ENCODE results near the gene SERPINA12.

DNA sequence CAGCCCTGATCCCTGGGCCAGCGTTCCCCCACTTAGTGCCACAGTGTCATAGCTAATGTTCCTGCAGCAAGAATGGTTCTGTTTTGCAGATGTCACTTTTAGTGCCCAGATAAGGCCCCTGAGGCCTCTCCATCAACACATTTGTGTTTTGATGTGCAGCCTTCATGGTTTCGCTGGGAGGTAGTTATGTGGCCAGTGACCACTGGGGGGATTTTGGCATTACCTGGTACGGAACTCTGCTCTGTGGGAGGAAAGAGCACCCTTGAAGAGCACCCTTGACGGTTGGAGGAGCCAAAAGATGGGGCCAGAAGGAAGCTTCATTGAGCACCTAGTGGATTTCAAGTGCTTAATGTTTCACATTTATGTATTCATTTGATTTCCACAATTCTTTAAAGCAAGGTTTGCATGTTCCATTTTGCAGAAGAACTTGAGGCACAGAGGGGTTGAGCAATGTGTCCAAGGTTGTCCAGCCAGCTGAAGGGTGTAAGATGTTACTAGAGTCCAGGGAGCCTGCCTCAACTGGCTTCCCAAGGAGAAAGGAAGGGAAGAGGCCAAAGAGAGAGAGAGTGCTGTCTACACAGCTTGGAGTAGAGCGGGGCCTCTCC lies 69.7 kb downstream of the SERPINA12 start:
- no peak for TF ChIP-seq TAF1 (IDR thresholded peaks at IDR 0.05; ENCODE audit: low read depth, low read length)
- TF ChIP-seq POLR2A (IDR thresholded peaks at IDR 0.05; ENCODE audit: low read depth, low read length) = no peak
- no peak for TF ChIP-seq POLR2AphosphoS5 (IDR thresholded peaks at IDR 0.05; ENCODE audit: low read depth, low read length)

Data from GM12891 (cell line).